ENCODE results near the gene ACIN1.

DNA sequence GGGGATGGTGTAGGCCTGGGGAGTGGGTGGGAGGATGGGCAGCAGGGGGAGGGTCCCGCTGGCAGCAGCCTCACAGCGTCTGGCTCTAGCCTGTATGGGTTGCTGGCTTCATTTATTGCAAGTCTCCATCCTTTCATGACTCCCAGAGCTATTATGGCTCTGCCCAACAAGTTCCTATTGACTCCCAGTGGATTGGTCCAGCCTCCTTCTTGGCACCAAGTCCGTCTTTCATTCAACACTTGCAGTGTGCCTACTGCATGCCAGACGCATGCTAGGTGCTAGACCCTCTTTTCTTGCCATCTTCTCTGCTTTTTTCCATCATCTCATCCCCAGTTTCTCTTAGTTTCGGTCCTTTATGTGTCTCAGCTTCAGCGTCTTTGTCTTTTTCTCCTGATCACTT is 51.8 kb downstream of the ACIN1 start:
- TF ChIP-seq CTCF (IDR thresholded peaks at IDR 0.05) (no peak), EZH2phosphoT487 (IDR thresholded peaks at IDR 0.05) (no peak), EZH2 (IDR thresholded peaks at IDR 0.05) (no peak)

Measured in neural progenitor cell (in vitro differentiated cells).